Esophagus mucosa (tissue), 1 donor: ENCODE data around the gene CFAP46. TPM values are rescaled to one million over a fixed set of nuclear protein-coding genes. Genes with fewer than 3 reads are reported as not detected.
A peak's percentile ranks its signal among the peaks of the same experiment; 100 is the strongest.
"Not testable (repeated sequence)": the region's sequence is repeated elsewhere in the genome, so short reads cannot be mapped to it uniquely, and the experiment has no call there.

Experiments
- ATAC-seq: fragments of 200-7000 bp; cut with Tn5 transposase; one replicate; pipeline ENCODE4 v1.9.1; 2020
- total RNA-seq: library from RNA; stranded (reverse); gene quantifications from one replicate; pipeline ENCODE4 v1.2.4, GENCODE V29; 2023
- donor health status: DM: yes; HTN: yes; CAD: no.

The CFAP46 gene
- total RNA-seq, 1 donor from 2014 or later: 0.64 TPM

DNA sequence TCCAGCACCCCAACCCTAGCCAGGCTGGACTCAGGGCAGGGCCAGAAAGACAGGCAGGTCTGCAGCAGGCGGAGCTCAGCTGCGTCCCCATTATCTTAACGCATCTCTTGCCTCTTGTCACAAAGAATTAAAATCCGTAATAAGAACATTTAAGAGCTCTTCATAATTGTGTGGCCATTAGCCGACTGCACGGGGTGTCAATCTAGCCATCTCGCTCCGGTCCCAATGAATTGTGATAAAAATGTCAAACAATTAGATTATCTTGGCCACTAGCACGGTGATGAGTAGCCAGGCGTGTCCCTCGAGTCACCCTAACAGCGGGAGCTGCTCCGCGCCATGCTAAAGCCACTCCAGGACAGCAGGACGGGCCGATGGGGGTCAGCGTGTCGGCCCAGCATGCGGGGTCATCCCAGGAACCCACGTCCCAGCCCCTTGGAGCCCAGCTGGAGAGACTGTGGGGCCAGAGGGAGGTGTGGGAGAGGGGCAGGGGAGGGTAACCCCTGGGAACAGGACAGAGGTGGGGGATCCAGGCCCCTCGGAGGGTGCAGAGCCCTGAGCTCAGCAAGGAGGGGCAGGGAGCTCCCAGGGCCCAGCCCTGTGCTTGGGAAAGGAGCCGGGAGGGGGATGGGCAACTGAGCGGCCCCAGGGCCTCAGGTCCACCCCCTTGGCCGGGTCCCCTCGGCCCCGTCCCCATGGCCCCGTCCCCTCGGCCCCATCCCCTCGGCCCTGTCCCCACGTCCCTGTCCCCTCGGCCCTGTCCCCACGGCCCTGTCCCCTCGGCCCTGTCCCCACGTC, 138.8 kb downstream of the CFAP46 start:
- ATAC-seq: no peak

- ATAC-seq: no peak
Observed at GRCh38 chr10:132802694-132803320, 139.6 kb downstream of the CFAP46 start.

DNA sequence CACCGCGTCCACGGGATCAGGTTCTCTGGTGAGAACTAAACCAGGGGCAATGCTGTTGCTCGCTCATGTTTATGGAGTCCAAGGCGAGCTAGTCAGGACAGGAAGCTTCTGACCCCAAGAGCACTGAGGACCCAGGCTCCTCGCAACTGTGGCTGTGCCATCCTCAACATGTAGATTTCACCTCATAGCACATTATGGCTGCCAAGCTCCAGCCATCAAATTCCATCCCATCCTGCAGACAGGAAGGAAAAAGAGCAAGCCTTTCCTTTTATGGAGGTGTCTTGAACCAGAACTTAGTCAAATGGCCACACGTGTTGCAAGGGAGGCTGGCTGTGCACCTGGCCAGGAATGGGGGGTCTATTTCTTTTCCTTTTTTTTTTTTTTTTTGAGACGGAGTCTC, 140.3 kb downstream of the CFAP46 start:
- no peak for ATAC-seq

DNA sequence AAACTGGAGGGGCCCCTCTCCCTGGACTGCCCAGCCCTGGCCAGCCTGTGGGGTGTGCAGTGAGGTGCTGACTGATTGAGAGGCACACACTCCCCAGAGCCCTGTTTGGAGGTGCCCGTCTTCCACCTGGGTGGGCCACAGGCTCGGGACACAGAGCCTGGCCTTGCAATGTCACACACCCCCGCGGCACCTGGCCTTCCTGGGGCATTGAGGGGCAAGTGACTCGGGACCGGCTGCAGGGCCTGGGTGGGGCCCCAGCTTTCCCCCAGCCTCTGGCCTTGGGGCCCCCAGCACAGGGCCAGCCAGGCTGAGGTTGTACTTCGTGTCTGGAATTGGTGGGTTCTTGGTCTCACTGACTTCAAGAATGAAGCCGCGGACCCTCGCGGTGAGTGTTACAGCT, 142.5 kb downstream of the CFAP46 start:
- no peak for ATAC-seq

DNA sequence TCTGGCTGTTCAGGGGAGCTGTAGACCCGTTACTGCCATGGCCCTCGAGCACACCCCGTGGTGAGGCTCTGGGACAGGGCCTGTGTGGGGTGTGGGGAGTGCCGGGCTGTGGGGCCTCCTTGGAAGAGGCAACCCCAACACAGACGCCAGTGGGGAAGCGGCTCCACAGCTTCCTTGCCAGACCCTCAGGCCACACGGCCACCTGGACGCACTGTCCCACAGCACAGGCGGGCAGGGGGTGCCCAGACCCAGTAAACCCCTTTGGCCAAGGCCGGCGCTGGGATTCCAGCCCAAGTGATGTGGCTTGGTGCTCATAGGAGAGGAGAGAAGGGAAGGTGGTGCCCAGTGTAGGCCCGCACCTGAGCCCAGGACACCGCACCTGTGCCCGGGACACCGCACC, 143.5 kb downstream of the CFAP46 start:
- ATAC-seq: no peak

GRCh38 chr10:132798403-132798802, 144.0 kb downstream of the CFAP46 start:
- no peak for ATAC-seq

- not testable (repeated sequence) for ATAC-seq
Observed at GRCh38 chr10:132797986-132798385, 144.4 kb downstream of the CFAP46 start.

DNA sequence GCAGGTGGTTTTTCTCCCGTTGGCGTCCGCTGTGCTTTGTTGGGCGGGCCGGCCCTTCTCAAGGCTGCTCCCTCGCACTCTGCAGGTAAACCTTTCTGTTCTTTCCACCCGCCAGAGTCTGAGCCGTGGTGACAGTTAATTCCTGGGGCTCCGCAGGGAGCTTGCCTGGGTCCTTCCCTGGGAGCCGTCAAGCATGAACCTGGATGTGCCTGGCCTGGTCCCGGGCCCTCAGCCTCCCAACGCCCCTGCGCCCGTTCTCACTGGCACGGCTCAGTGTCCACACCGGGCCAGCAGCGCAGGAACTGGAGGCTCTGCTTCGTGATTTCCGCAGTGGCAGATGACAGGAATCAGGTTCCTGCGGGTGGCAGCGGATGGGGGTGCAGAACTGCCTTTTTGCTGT, 145.5 kb downstream of the CFAP46 start:
- no peak for ATAC-seq

DNA sequence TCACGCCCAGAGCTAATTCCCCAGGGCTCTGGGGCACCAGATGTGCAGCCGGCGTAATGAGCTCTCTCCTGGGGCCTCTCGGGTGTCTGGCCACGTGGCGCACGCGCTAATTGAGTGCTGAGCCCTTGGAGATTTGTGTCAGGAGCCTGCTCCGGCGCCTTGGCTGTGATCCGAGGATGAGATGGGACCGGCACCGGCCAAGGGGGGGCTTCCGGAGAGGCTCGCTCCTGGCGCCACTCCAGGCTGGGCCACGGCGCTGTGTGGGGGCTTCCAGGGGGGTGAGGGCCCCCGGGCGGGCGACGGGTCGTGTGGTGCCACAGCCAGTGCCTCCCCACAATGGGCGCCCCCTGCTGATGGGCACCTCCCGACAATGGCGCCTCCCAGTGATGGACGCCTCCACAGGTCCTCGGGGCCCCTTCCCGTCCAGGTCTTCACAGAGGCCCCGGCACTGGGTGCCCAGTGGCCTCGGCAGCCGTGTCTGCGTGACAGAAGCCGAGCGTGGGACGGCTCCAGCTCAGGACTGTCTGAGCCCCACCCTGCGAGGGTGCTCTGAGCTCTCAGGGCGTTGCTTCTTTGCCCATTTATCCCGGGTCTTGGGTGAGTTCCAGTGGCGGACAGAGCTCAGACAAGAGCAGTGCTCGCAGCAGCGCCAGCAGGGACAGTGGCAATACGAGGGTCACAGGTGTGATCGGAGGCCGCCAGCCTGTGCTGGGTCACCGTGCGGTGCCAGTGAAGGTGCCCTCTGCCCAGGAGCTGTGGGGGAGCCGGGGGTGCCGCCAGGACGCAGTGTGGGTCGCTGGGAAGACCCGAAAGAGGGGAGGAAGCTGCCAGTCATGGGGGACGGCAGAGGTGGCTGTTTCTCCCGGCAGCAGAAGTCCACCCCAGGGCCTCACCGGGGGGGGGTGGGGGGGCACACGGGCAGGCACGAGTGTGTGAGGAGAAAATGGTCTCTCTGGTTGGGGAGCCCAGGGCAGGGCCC, 148.2 kb downstream of the CFAP46 start:
- no peak for ATAC-seq

- ATAC-seq: no peak
Observed at GRCh38 chr10:132793213-132793612, 149.2 kb downstream of the CFAP46 start.

GRCh38 chr10:132792796-132793195, 149.6 kb downstream of the CFAP46 start:
- no peak for ATAC-seq

- not testable (repeated sequence) for ATAC-seq
Observed at GRCh38 chr10:132792099-132792498, 150.3 kb downstream of the CFAP46 start.

GRCh38 chr10:132790934-132791829, 151.2 kb downstream of the CFAP46 start:
- ATAC-seq: no peak

DNA sequence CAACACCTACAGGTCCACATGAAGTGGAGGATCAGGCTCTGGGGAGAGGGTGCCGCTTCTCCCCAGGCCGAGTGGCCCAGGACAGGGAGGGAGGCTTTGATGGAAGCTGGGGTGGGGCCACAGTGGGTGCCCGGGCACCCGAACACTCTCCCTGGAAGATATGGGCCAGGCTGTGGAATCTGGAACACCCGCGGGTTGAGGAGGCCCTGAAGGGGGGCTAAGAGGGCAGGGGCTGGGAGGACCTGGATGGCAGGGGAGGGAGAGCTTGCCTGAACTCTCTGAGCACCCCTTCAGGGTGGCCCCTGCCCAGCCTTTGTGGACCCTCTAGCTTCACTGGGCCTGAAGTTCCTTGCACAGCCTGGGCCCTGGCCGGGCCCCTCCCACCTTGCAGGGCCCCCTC, 151.9 kb downstream of the CFAP46 start:
- ATAC-seq: no peak

- ATAC-seq: no peak
Observed at GRCh38 chr10:132789659-132790148, 152.7 kb downstream of the CFAP46 start.

DNA sequence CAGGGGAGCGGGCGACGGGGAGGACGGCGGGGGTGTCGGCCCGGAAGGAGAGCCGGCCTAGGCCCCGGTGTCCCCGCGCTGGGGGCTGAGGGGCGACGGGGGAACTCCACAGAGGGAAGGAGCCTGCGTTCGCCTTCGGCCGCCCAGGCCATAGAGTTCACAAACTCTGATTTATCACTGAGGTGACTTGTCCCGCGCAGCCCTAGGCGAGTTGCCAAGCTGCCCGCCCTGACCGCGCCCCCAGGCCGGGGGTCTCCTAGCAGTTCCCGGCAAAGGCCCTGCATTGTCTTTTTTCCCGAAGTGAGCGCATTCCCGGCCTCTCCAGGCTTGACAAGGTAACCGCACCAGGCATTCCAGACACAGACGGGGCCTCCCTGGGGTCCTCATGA, 153.5 kb downstream of the CFAP46 start:
- ATAC-seq: no peak

- peak; percentile 35 for ATAC-seq
Observed at GRCh38 chr10:132788180-132788830, 154.1 kb downstream of the CFAP46 start.

- no peak for ATAC-seq
Observed at GRCh38 chr10:132787495-132788179, 154.7 kb downstream of the CFAP46 start.

DNA sequence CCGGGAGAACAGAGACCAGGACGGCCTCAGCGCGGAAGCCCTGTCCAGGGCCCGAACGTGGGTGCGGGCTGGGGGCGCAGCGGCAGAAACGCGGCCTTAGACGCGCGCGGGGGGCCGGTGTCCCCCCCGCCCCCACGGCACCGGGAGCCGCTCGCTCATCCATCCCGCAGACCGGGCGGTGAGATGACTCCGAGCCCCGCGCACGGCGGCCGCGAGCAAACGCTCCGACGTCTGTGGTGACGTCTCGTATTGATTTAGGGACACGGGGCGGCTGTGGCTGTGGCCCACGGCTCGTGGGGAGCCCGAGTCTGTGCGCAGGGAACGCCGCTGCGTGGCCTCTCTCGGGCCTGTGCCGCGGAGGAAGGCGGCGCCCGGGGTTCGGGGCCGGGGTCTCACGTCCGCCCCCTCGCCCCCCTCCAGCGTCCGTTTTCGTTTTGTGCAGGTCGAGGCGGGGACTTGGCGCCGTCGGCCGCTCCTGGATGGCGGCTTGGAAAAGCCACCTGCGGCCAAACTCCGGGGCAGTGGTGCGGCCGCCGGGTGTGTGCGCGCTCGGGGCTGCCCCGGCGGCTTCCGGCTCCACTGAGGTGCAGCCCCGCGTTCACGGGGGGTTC, 155.4 kb downstream of the CFAP46 start:
- no peak for ATAC-seq

- no peak for ATAC-seq
Observed at GRCh38 chr10:132786476-132786883, 155.9 kb downstream of the CFAP46 start.
